ENCODE results near the gene DRAXIN. TPM values are rescaled to one million over a fixed set of nuclear protein-coding genes. Genes with fewer than 3 reads are reported as not detected.

DRAXIN gene
- total RNA-seq, 3 donors from 2014 or later (not counting 1 experiment from before 2014, with no cell fraction given) = 10.9 to 24.9 (median 12.1) TPM

DNA sequence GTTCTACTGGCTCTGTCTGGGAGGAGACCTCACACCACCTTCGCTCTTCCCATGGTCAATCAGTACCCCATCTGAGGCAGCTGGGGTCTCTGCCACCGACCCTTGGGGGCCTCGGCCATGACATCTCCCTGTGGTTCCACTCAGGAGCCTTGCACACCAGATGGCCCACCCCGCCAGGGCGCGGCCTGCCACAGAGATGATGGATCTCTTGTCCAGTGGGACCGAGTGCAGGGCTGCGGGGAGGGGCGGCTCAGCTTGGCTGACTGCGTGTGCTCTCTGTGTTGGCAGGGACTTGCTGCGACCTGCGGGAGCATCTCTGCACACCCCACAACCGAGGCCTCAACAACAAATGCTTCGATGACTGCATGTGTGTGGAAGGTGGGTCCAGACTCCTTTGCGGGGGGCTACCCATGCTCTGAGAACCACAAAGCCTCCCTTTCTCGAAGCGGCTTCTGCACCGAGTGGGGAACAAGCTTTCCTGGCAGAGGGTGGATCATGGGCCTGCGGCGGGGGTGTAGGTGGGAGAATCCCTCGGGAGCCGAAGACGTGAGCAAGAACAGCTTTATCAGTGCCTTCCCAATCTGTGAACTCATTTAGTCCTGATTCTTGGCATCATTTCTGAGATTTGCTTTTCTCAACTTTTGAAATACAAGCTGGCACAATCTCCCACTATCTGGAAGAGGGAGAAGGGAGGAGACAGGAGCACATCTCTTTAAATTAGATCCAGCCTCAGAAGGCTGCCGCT is 23.5 kb downstream of the DRAXIN start:
- H3K9me3 Mint-ChIP-seq = no peaks in the 10 kb centered on the region
- H3K36me3 ChIP-seq (ENCODE audit: control insufficient read depth, insufficient read depth, low read length) = no peaks in the 10 kb centered on the region
- H3K27ac ChIP-seq (ENCODE audit: low read length) = no peak overlapping the region
- DNase-seq (no peak), ATAC-seq (no peak)
- WGBS (ENCODE audit: insufficient coverage) = 90% methylated on average over 24 of the region's 24 CpGs
- peaks cover 15 to 16% of the 10 kb centered on the region in 2 donors for H3K4me1 Mint-ChIP-seq
- no peaks in the 10 kb centered on the region for H3K27me3 ChIP-seq (ENCODE audit: control insufficient read depth, insufficient read depth, low read length)
- H3K27ac Mint-ChIP-seq = no peak overlapping the region
- H3K4me3 Mint-ChIP-seq = no peak overlapping the region
- no peaks in the 10 kb centered on the region for H3K9me3 ChIP-seq (ENCODE audit: control insufficient read depth, insufficient read depth, low read length)
- peaks cover 18% of the 10 kb centered on the region for H3K4me1 ChIP-seq (ENCODE audit: control insufficient read depth, insufficient read depth, low read length)
- intact Hi-C loops (cut with micrococcal nuclease) = loop anchor here (5.0 kb wide), 1 partner anchor 33 kb away; the partner anchor contains the start of gene MAD2L2
- H3K36me3 Mint-ChIP-seq = no peaks in the 10 kb centered on the region
- no peak overlapping the region for H3K4me3 ChIP-seq (ENCODE audit: low read length)
- no peaks in the 10 kb centered on the region for H3K27me3 Mint-ChIP-seq (ENCODE audit: low read depth in 2 of 2)
- TF ChIP-seq CTCF (IDR thresholded peaks at IDR 0.05) = no peak

- Histone ChIP-seq H3K4me1 (ENCODE audit: control insufficient read depth, insufficient read depth, low read length) (peaks cover 20% of the 10 kb centered on the region), H3K27ac (ENCODE audit: low read length) (peak overlapping the region; percentile 75), H3K36me3 (ENCODE audit: control insufficient read depth, insufficient read depth, low read length) (no peaks in the 10 kb centered on the region), H3K27me3 (ENCODE audit: control insufficient read depth, insufficient read depth, low read length) (no peaks in the 10 kb centered on the region), H3K4me3 (ENCODE audit: low read length) (peak overlapping the region; percentile 40), H3K9me3 (ENCODE audit: control insufficient read depth, insufficient read depth, low read length) (no peaks in the 10 kb centered on the region)
- H3K27ac Mint-ChIP-seq = peak overlapping the region; percentile 91 to 93
- H3K4me3 Mint-ChIP-seq = peak overlapping the region; percentile 83
- H3K9me3 Mint-ChIP-seq = no peaks in the 10 kb centered on the region
- no peaks in the 10 kb centered on the region for H3K36me3 Mint-ChIP-seq
- WGBS (ENCODE audit: insufficient coverage) = 0% methylated on average over 42 of the region's 44 CpGs
- H3K4me1 Mint-ChIP-seq = peaks cover 17 to 19% of the 10 kb centered on the region in 2 donors
- H3K27me3 Mint-ChIP-seq (ENCODE audit: low read depth in 2 of 2) = no peaks in the 10 kb centered on the region
- intact Hi-C loops (cut with micrococcal nuclease) = loop anchor here (1.0 to 10.0 kb wide), 5 partner anchors 26 to 685 kb away; partner anchors contain the start of genes FBXO6 and MAD2L2
- peak; percentile 89 to 95 for DNase-seq
- peak; percentile 84 to 92 (median 87) for ATAC-seq
- TF ChIP-seq CTCF (IDR thresholded peaks at IDR 0.05) = peak; percentile 98
These were observed 28.0 kb downstream of the DRAXIN start for GRCh38 chr1:11719313-11720032.

DNA sequence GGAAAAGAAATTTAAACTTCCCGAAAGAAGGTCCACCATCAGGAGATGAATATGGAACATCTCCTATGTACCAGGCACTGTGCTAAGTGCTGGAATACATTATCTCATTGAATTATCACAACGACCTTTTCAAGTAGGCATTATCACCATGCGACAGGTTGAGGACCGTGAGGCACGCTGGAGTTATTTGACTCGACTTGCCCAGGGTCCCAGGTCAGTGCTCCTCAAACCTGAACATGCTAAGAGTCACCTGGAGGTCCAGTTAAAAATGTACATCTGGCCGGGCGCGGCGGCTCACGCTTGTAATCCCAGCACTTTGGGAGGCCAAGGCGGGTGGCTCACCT is 28.5 kb downstream of the DRAXIN start:
- TF ChIP-seq CTCF (IDR thresholded peaks at IDR 0.05) = no peak
- peaks cover 21% of the 10 kb centered on the region for H3K4me1 ChIP-seq (ENCODE audit: control insufficient read depth, insufficient read depth, low read length)
- H3K4me1 Mint-ChIP-seq = peaks cover 21 to 22% of the 10 kb centered on the region in 2 donors
- ATAC-seq = no peak
- no peaks in the 10 kb centered on the region for H3K9me3 ChIP-seq (ENCODE audit: control insufficient read depth, insufficient read depth, low read length)
- no peaks in the 10 kb centered on the region for H3K27me3 Mint-ChIP-seq (ENCODE audit: low read depth in 2 of 2)
- intact Hi-C loops (cut with micrococcal nuclease) = loop anchor here (10.0 kb wide), 1 partner anchor 685 kb away; no protein-coding TSS in a partner anchor
- H3K4me3 Mint-ChIP-seq = peak overlapping the region; percentile 83
- H3K36me3 Mint-ChIP-seq = no peaks in the 10 kb centered on the region
- WGBS (ENCODE audit: insufficient coverage) = 79% methylated on average over 12 of the region's 12 CpGs
- DNase-seq = no peak
- no peaks in the 10 kb centered on the region for H3K36me3 ChIP-seq (ENCODE audit: control insufficient read depth, insufficient read depth, low read length)
- no peaks in the 10 kb centered on the region for H3K27me3 ChIP-seq (ENCODE audit: control insufficient read depth, insufficient read depth, low read length)
- H3K27ac ChIP-seq (ENCODE audit: low read length) = no peak overlapping the region
- peak overlapping the region; percentile 91 to 93 for H3K27ac Mint-ChIP-seq
- H3K4me3 ChIP-seq (ENCODE audit: low read length) = no peak overlapping the region
- H3K9me3 Mint-ChIP-seq = no peaks in the 10 kb centered on the region
